HepG2 (cell line): ENCODE data around the gene DTD2. TPM values are rescaled to one million over a fixed set of nuclear protein-coding genes. Genes with fewer than 3 reads are reported as not detected.
A peak's percentile ranks its signal among the peaks of the same experiment; 100 is the strongest.

ENCODE experiments used
- ATF1 ChIP-seq: IDR thresholded peaks from 2 replicates; pipeline ENCODE4 v1.6.1; 2016; ENCODE audit warnings: mild to moderate bottlenecking, control low read depth
- BRCA1 ChIP-seq: sonication (generic); formaldehyde crosslinking; IDR thresholded peaks from 2 replicates; pipeline ENCODE4 v1.4.0; 2020; ENCODE audit warnings: missing genetic modification reagents
- CCDC6 ChIP-seq: sonication (generic); formaldehyde crosslinking; IDR thresholded peaks from 2 replicates; pipeline ENCODE4 v1.8.1; 2022; ENCODE audit warnings: mild to moderate bottlenecking, missing genetic modification reagents, moderate library complexity
- CENPX ChIP-seq: sonication (generic); formaldehyde crosslinking; IDR thresholded peaks from 2 replicates; pipeline ENCODE4 v1.9.0; 2021; ENCODE audit warnings: mild to moderate bottlenecking, missing genetic modification reagents, moderate library complexity
- CHD2 ChIP-seq: IDR thresholded peaks from 2 replicates; pipeline ENCODE4 v1.6.1; 2011; ENCODE audit warnings: low read depth, low read length, improper control_type of control experiment
- FLYWCH1 ChIP-seq: sonication (generic); formaldehyde crosslinking; IDR thresholded peaks from 2 replicates; pipeline ENCODE4 v1.8.1; 2023; ENCODE audit warnings: mild to moderate bottlenecking, missing genetic modification reagents
- KAT7 ChIP-seq: IDR thresholded peaks from 2 replicates; pipeline ENCODE4 v1.6.1; 2018; ENCODE audit warnings: borderline replicate concordance, missing compliant biosample characterization
- KDM3A ChIP-seq: IDR thresholded peaks from 2 replicates; pipeline ENCODE4 v1.6.1; 2018; ENCODE audit warnings: low read depth, missing compliant biosample characterization
- MXD1 ChIP-seq: sonication (generic); formaldehyde crosslinking; IDR thresholded peaks from 2 replicates; pipeline ENCODE4 v1.4.0; 2020; ENCODE audit warnings: mild to moderate bottlenecking, missing genetic modification reagents
- RFXAP ChIP-seq: sonication (generic); formaldehyde crosslinking; IDR thresholded peaks from 2 replicates; pipeline ENCODE4 v1.4.0; 2020; ENCODE audit warnings: missing genetic modification reagents, borderline replicate concordance
- RXRA ChIP-seq: sonication (generic); formaldehyde crosslinking; IDR thresholded peaks from 2 replicates; pipeline ENCODE4 v1.5.1; 2020; ENCODE audit warnings: missing genetic modification reagents
- TCF7L2 ChIP-seq: IDR thresholded peaks from 2 replicates; pipeline ENCODE4 v1.6.1; 2011; ENCODE audit warnings: mild to moderate bottlenecking, low read depth, low read length, moderate library complexity
- YY1 ChIP-seq: IDR thresholded peaks from 2 replicates; pipeline ENCODE4 v1.6.1; 2011; ENCODE audit warnings: low read length, low read depth, moderate library complexity, mild to moderate bottlenecking; ENCODE audit not compliant: insufficient read depth, insufficient replicate concordance
- ZNF354B ChIP-seq: sonication (generic); formaldehyde crosslinking; IDR thresholded peaks from 2 replicates; pipeline ENCODE4 v1.8.0; 2022; ENCODE audit warnings: mild to moderate bottlenecking, missing genetic modification reagents
- ZNF607 ChIP-seq: sonication (generic); formaldehyde crosslinking; IDR thresholded peaks from 2 replicates; pipeline ENCODE4 v1.5.1; 2020; ENCODE audit warnings: missing genetic modification reagents, mild to moderate bottlenecking, borderline replicate concordance
- ZSCAN29 ChIP-seq: sonication (generic); formaldehyde crosslinking; conservative IDR thresholded peaks from 2 replicates; pipeline ENCODE4 v1.4.0; 2020; ENCODE audit warnings: mild to moderate bottlenecking, missing genetic modification reagents
- polyA plus RNA-seq, 8 experiments: library from polyadenylated mRNA; depleted of rRNA in 3 of 8; stranded (reverse) in 7 of 8; unstranded in 1 of 8; fragments of >200 nt; fragmentation: Illumina TruSeq in 4 of 8; extraction: Trizol in 4 of 8; gene quantifications; 2 replicates each; pipeline versions ENCODE4 v1.2.1 to v1.2.3, GENCODE V29; 2011 to 2016; ENCODE audit warnings: low read depth in 4 of 8, missing spikeins in 1 of 8, mixed read lengths in 1 of 8; ENCODE audit not compliant: insufficient read depth in 1 of 8
- total RNA-seq, 5 experiments: library from RNA; depleted of rRNA; stranded (reverse); fragments of >200 nt; fragmentation: Illumina TruSeq; extraction: Trizol; gene quantifications; 2 replicates each; pipeline ENCODE4 v1.2.3, GENCODE V29; 2016; ENCODE audit warnings: low read depth in 1 of 5
- TF ChIP-seq, protein P1 (sequence below): sonication (generic); formaldehyde crosslinking; IDR thresholded peaks from 2 replicates; pipeline ENCODE4 v1.4.0; 2020; ENCODE audit warnings: missing genetic modification reagents
- TF ChIP-seq, protein P2 (sequence below): sonication (generic); formaldehyde crosslinking; IDR thresholded peaks from 2 replicates; pipeline ENCODE4 v1.5.0; 2020; ENCODE audit warnings: missing genetic modification reagents
- TF ChIP-seq, protein P3 (sequence below): sonication (generic); formaldehyde crosslinking; IDR thresholded peaks from 2 replicates; pipeline ENCODE4 v1.8.1; 2023; ENCODE audit warnings: mild to moderate bottlenecking, missing genetic modification reagents

The DTD2 gene
- total and polyA plus RNA-seq, 2 of the 13 experiments (the other 11 are each of a cell fraction or from before 2014, with no cell fraction given) = 22.3 to 49.8 TPM

GRCh38 chr14:31421200-31421599 lies 36.1 kb downstream of the DTD2 start (continued):
- no peak for TF ChIP-seq CENPX (CRISPR knock-in tag)
- TF ChIP-seq BRCA1 (CRISPR knock-in tag) = 0 out of 2 replicates have a peak, but pooled peaks have one; percentile 26
- no peak for TF ChIP-seq YY1
- no peak for TF ChIP-seq FLYWCH1 (CRISPR knock-in tag)
- TF ChIP-seq, protein P1, sequence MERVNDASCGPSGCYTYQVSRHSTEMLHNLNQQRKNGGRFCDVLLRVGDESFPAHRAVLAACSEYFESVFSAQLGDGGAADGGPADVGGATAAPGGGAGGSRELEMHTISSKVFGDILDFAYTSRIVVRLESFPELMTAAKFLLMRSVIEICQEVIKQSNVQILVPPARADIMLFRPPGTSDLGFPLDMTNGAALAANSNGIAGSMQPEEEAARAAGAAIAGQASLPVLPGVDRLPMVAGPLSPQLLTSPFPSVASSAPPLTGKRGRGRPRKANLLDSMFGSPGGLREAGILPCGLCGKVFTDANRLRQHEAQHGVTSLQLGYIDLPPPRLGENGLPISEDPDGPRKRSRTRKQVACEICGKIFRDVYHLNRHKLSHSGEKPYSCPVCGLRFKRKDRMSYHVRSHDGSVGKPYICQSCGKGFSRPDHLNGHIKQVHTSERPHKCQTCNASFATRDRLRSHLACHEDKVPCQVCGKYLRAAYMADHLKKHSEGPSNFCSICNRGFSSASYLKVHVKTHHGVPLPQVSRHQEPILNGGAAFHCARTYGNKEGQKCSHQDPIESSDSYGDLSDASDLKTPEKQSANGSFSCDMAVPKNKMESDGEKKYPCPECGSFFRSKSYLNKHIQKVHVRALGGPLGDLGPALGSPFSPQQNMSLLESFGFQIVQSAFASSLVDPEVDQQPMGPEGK (CRISPR knock-in tag) = no peak
- TF ChIP-seq ZNF607 = 0 out of 2 replicates have a peak, but pooled peaks have one; percentile 32
- TF ChIP-seq, protein P2, sequence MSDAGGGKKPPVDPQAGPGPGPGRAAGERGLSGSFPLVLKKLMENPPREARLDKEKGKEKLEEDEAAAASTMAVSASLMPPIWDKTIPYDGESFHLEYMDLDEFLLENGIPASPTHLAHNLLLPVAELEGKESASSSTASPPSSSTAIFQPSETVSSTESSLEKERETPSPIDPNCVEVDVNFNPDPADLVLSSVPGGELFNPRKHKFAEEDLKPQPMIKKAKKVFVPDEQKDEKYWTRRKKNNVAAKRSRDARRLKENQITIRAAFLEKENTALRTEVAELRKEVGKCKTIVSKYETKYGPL = no peak
- TF ChIP-seq MXD1 (CRISPR knock-in tag) = no peak
- TF ChIP-seq, protein P3, sequence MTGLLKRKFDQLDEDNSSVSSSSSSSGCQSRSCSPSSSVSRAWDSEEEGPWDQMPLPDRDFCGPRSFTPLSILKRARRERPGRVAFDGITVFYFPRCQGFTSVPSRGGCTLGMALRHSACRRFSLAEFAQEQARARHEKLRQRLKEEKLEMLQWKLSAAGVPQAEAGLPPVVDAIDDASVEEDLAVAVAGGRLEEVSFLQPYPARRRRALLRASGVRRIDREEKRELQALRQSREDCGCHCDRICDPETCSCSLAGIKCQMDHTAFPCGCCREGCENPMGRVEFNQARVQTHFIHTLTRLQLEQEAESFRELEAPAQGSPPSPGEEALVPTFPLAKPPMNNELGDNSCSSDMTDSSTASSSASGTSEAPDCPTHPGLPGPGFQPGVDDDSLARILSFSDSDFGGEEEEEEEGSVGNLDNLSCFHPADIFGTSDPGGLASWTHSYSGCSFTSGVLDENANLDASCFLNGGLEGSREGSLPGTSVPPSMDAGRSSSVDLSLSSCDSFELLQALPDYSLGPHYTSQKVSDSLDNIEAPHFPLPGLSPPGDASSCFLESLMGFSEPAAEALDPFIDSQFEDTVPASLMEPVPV (CRISPR knock-in tag) = no peak
- 0 out of 2 replicates have a peak, but pooled peaks have one; percentile 1 for TF ChIP-seq RFXAP (CRISPR knock-in tag)
- no peak for TF ChIP-seq CCDC6 (CRISPR knock-in tag)
- TF ChIP-seq ATF1 (CRISPR knock-in tag) = no peak
- TF ChIP-seq CHD2 = no peak
- no peak for TF ChIP-seq TCF7L2
- TF ChIP-seq KAT7 (CRISPR knock-in tag) = no peak
- no peak for TF ChIP-seq KDM3A
- no peak for TF ChIP-seq ZSCAN29 (CRISPR knock-in tag)
- peak; percentile 84; the same call in 1 of the 2 replicates for TF ChIP-seq ZNF354B (CRISPR knock-in tag)
- no peak for TF ChIP-seq RXRA (CRISPR knock-in tag)
